WI38 (cell line): ENCODE results near the gene OSGEP.

Experiments used
- H3K4me3 ChIP-seq: 2 replicates; pipeline ENCODE4 v1.5.1; 2011; ENCODE audit warnings: low read depth, mild to moderate bottlenecking, control low read depth, low read length
- CTCF ChIP-seq: IDR thresholded peaks from 2 replicates; pipeline ENCODE4 v1.5.1; 2012; ENCODE audit warnings: low read depth, mild to moderate bottlenecking, control low read depth, low read length

The OSGEP gene

GRCh38 chr14:20486684-20487395, 32.2 kb upstream of the OSGEP start:
- H3K4me3 ChIP-seq: no peak overlapping the region
- TF ChIP-seq CTCF: no peak

- no peak for TF ChIP-seq CTCF
- no peak overlapping the region for H3K4me3 ChIP-seq
These were observed 31.3 kb upstream of the OSGEP start for GRCh38 chr14:20485900-20486299.

- H3K4me3 ChIP-seq: no peak overlapping the region
- TF ChIP-seq CTCF: no peak
These were observed 27.8 kb upstream of the OSGEP start for GRCh38 chr14:20482382-20482781.

GRCh38 chr14:20478894-20479293, 24.3 kb upstream of the OSGEP start:
- no peak overlapping the region for H3K4me3 ChIP-seq
- no peak for TF ChIP-seq CTCF

- TF ChIP-seq CTCF: no peak
- no peak overlapping the region for H3K4me3 ChIP-seq
These were observed 22.7 kb upstream of the OSGEP start for GRCh38 chr14:20477211-20477876.

GRCh38 chr14:20476776-20477175, 22.2 kb upstream of the OSGEP start:
- TF ChIP-seq CTCF: no peak
- no peak overlapping the region for H3K4me3 ChIP-seq

- H3K4me3 ChIP-seq: no peak overlapping the region
- TF ChIP-seq CTCF: no peak
These were observed 18.0 kb upstream of the OSGEP start for GRCh38 chr14:20472536-20473169.
